Large intestine (tissue), 3 donors: ENCODE measurements around the gene MYLK4. TPM values are rescaled to one million over a fixed set of nuclear protein-coding genes. Genes with fewer than 3 reads are reported as not detected.

Experiments
- DNase-seq, 2 donors: peaks; one replicate each; pipeline versions ENCODE4 v3.0.0 to v3.0.0-alpha.2; 2013
- H3K27ac ChIP-seq: one replicate; pipeline ENCODE4 v1.5.1; 2013; ENCODE audit warnings: low read length
- H3K27me3 ChIP-seq: 2 replicates; pipeline ENCODE4 v1.6.1; 2013; ENCODE audit warnings: low read length; ENCODE audit not compliant: control insufficient read depth, insufficient read depth
- H3K36me3 ChIP-seq: 2 replicates; pipeline ENCODE4 v1.6.1; 2013; ENCODE audit warnings: low read length; ENCODE audit not compliant: control insufficient read depth, insufficient read depth
- H3K4me1 ChIP-seq: one replicate; pipeline ENCODE4 v1.6.1; 2013; ENCODE audit warnings: low read length; ENCODE audit not compliant: control insufficient read depth, insufficient read depth
- H3K4me3 ChIP-seq: one replicate; pipeline ENCODE4 v1.5.1; 2013; ENCODE audit warnings: low read length
- H3K9me3 ChIP-seq: one replicate; pipeline ENCODE4 v1.6.1; 2013; ENCODE audit warnings: mild to moderate bottlenecking, low read depth, low read length, moderate library complexity; ENCODE audit not compliant: control insufficient read depth
- WGBS: methylation state at CpG from one replicate; pipeline ENCODE4 v1.1.5; 2013; ENCODE audit warnings: low lambda C conversion rate; ENCODE audit not compliant: insufficient coverage; 5-methylcytosine and 5-hydroxymethylcytosine counted together
- polyA plus RNA-seq: library from polyadenylated mRNA; unstranded; fragments of 120-200 nt; gene quantifications from one replicate; pipeline ENCODE4 v1.2.1, GENCODE V29; 2013

Gene MYLK4
- polyA plus RNA-seq, 1 donor: 0.48 TPM

GRCh38 chr6:2695454-2696095 lies 55.1 kb downstream of the MYLK4 start:
- Histone ChIP-seq H3K4me3 (no peak overlapping the region), H3K27ac (no peak overlapping the region), H3K27me3 (peaks cover 3% of the 10 kb centered on the region), H3K4me1 (peaks cover 2% of the 10 kb centered on the region), H3K36me3 (no peaks in the 10 kb centered on the region), H3K9me3 (no peaks in the 10 kb centered on the region)
- WGBS: no CpG with 5 or more reads among the region's 5 CpGs
- DNase-seq: peak; percentile 12 to 29

GRCh38 chr6:2693231-2693630 lies 57.5 kb downstream of the MYLK4 start:
- no peak overlapping the region for H3K4me3 ChIP-seq
- WGBS: no CpG with 5 or more reads among the region's 1 CpG

GRCh38 chr6:2688401-2689064 lies 62.2 kb downstream of the MYLK4 start:
- DNase-seq: no peak
- H3K27ac ChIP-seq: no peak overlapping the region
- 93% methylated on average over 3 of the region's 8 CpGs for WGBS
- no peaks in the 10 kb centered on the region for H3K27me3 ChIP-seq
- no peaks in the 10 kb centered on the region for H3K36me3 ChIP-seq
- H3K4me1 ChIP-seq: no peaks in the 10 kb centered on the region
- H3K9me3 ChIP-seq: peaks cover 9% of the 10 kb centered on the region
- no peak overlapping the region for H3K4me3 ChIP-seq

More at GRCh38 chr6:2693231-2693630, 57.5 kb downstream of the MYLK4 start:
- peaks cover 3% of the 10 kb centered on the region for H3K27me3 ChIP-seq
- no peak overlapping the region for H3K27ac ChIP-seq
- H3K4me1 ChIP-seq: no peaks in the 10 kb centered on the region
- H3K36me3 ChIP-seq: no peaks in the 10 kb centered on the region
- no peaks in the 10 kb centered on the region for H3K9me3 ChIP-seq
- no peak for DNase-seq

- Histone ChIP-seq H3K27me3 (no peaks in the 10 kb centered on the region), H3K36me3 (no peaks in the 10 kb centered on the region), H3K9me3 (peaks cover 9% of the 10 kb centered on the region), H3K4me1 (no peaks in the 10 kb centered on the region), H3K4me3 (no peak overlapping the region), H3K27ac (no peak overlapping the region)
- no CpG with 5 or more reads among the region's 7 CpGs for WGBS
- no peak for DNase-seq
Measured at GRCh38 chr6:2687456-2687855, 63.3 kb downstream of the MYLK4 start.

- Histone ChIP-seq H3K27ac (no peak overlapping the region), H3K36me3 (no peaks in the 10 kb centered on the region), H3K27me3 (no peaks in the 10 kb centered on the region), H3K4me3 (no peak overlapping the region), H3K4me1 (no peaks in the 10 kb centered on the region), H3K9me3 (peaks cover 9% of the 10 kb centered on the region)
- no peak for DNase-seq
- WGBS: 87% methylated on average over 3 of the region's 11 CpGs
Measured at GRCh38 chr6:2686515-2686914, 64.2 kb downstream of the MYLK4 start.

- H3K27ac ChIP-seq: no peak overlapping the region
- peaks cover 9% of the 10 kb centered on the region for H3K9me3 ChIP-seq
- 100% methylated on average over 1 of the region's 30 CpGs for WGBS
- H3K4me1 ChIP-seq: no peaks in the 10 kb centered on the region
- H3K4me3 ChIP-seq: no peak overlapping the region
- no peaks in the 10 kb centered on the region for H3K27me3 ChIP-seq
- DNase-seq: no peak
- H3K36me3 ChIP-seq: no peaks in the 10 kb centered on the region
Measured at GRCh38 chr6:2684766-2685754, 65.7 kb downstream of the MYLK4 start.

GRCh38 chr6:2684103-2684749 lies 66.5 kb downstream of the MYLK4 start:
- Histone ChIP-seq H3K9me3 (peaks cover 9% of the 10 kb centered on the region), H3K4me1 (no peaks in the 10 kb centered on the region), H3K4me3 (no peak overlapping the region), H3K27me3 (no peaks in the 10 kb centered on the region), H3K27ac (no peak overlapping the region), H3K36me3 (no peaks in the 10 kb centered on the region)
- WGBS: 97% methylated on average over 11 of the region's 18 CpGs
- no peak for DNase-seq

GRCh38 chr6:2680264-2680922 lies 70.3 kb downstream of the MYLK4 start:
- no peak overlapping the region for H3K4me3 ChIP-seq
- no peak for DNase-seq
- no CpG with 5 or more reads among the region's 15 CpGs for WGBS
- H3K36me3 ChIP-seq: no peaks in the 10 kb centered on the region
- H3K9me3 ChIP-seq: peaks cover 4% of the 10 kb centered on the region
- no peak overlapping the region for H3K27ac ChIP-seq
- H3K4me1 ChIP-seq: no peaks in the 10 kb centered on the region
- no peaks in the 10 kb centered on the region for H3K27me3 ChIP-seq

GRCh38 chr6:2677080-2677593 lies 73.6 kb downstream of the MYLK4 start:
- WGBS: 100% methylated on average over 1 of the region's 4 CpGs

More at GRCh38 chr6:2677080-2677593, 73.6 kb downstream of the MYLK4 start:
- no peak overlapping the region for H3K4me3 ChIP-seq
- no peak for DNase-seq
- H3K27ac ChIP-seq: no peak overlapping the region
- no peaks in the 10 kb centered on the region for H3K36me3 ChIP-seq
- H3K9me3 ChIP-seq: no peaks in the 10 kb centered on the region
- H3K4me1 ChIP-seq: no peaks in the 10 kb centered on the region
- no peaks in the 10 kb centered on the region for H3K27me3 ChIP-seq
